ENCODE results near the gene CCDC68.

DNA sequence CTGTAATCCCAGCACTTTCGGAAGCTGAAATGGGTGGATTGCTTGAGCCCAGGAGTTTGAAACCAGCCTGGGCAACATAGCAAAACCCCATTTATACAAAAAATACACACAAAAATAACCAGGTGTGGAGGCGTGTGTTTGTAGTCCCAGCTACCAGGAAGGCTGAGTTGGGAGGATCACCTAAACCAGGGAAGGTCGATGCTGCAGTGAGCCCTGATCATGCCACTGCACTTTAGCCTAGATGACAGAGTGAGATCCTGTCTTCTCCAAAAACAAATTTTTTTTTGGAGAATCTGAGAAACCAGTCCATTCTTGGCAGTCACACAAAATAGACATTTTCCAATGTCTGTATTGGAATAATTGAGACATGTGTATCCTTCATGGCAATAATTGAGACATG lies 84.2 kb downstream of the CCDC68 start:
- TF ChIP-seq POLR2A (IDR thresholded peaks at IDR 0.05) (no peak), POLR2AphosphoS5 (IDR thresholded peaks at IDR 0.05) (no peak), EP300 (IDR thresholded peaks at IDR 0.05) (no peak)
- TF ChIP-seq, protein P1, sequence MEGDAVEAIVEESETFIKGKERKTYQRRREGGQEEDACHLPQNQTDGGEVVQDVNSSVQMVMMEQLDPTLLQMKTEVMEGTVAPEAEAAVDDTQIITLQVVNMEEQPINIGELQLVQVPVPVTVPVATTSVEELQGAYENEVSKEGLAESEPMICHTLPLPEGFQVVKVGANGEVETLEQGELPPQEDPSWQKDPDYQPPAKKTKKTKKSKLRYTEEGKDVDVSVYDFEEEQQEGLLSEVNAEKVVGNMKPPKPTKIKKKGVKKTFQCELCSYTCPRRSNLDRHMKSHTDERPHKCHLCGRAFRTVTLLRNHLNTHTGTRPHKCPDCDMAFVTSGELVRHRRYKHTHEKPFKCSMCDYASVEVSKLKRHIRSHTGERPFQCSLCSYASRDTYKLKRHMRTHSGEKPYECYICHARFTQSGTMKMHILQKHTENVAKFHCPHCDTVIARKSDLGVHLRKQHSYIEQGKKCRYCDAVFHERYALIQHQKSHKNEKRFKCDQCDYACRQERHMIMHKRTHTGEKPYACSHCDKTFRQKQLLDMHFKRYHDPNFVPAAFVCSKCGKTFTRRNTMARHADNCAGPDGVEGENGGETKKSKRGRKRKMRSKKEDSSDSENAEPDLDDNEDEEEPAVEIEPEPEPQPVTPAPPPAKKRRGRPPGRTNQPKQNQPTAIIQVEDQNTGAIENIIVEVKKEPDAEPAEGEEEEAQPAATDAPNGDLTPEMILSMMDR (IDR thresholded peaks at IDR 0.05): no peak

All from upper lobe of left lung (tissue), 4 donors.